Neural cell (in vitro differentiated cells): Measurements from ENCODE around the gene ANKRD55. TPM values are rescaled to one million over a fixed set of nuclear protein-coding genes. Genes with fewer than 3 reads are reported as not detected.

Experiments used
- H2AFZ ChIP-seq: fragments of 200-600, 300-800 bp; sonication (generic), shearing (Covaris generic); 2 replicates; pipeline ENCODE4 v1.6.0; 2014; ENCODE audit warnings: low read depth, mild to moderate bottlenecking, antibody characterized with exemption, low read length, moderate library complexity
- H3F3A ChIP-seq: fragments of 200-600 bp; shearing (Covaris generic); 2 replicates; pipeline ENCODE4 v1.6.1; 2016; ENCODE audit warnings: mild to moderate bottlenecking, moderate library complexity, mixed read lengths, antibody characterized with exemption, low read length; ENCODE audit not compliant: insufficient read depth, poor library complexity, severe bottlenecking
- H3K27ac ChIP-seq: fragments of 200-600, 300-800 bp; sonication (generic), shearing (Covaris generic); 2 replicates; pipeline ENCODE4 v1.5.1; 2014; ENCODE audit warnings: mild to moderate bottlenecking, low read length, moderate library complexity
- H3K27me3 ChIP-seq: fragments of 300-800, 200-600 bp; sonication (generic), shearing (Covaris generic); 2 replicates; pipeline ENCODE4 v1.6.0; 2014; ENCODE audit warnings: mild to moderate bottlenecking, low read depth, low read length, moderate library complexity; ENCODE audit not compliant: insufficient read depth
- H3K36me3 ChIP-seq: fragments of 300-800, 200-600 bp; sonication (generic), shearing (Covaris generic); 2 replicates; pipeline ENCODE4 v1.5.1; 2014; ENCODE audit warnings: mild to moderate bottlenecking, antibody characterized with exemption, low read length, moderate library complexity; ENCODE audit not compliant: insufficient read depth
- H3K4me2 ChIP-seq: fragments of 300-800, 200-600 bp; sonication (generic), shearing (Covaris generic); 2 replicates; pipeline ENCODE4 v1.6.0; 2014; ENCODE audit warnings: mild to moderate bottlenecking, low read length
- H3K4me3 ChIP-seq: fragments of 300-800, 200-600 bp; sonication (generic), shearing (Covaris generic); 2 replicates; pipeline ENCODE4 v1.5.1; 2014; ENCODE audit warnings: mild to moderate bottlenecking, low read length, moderate library complexity
- H3K79me2 ChIP-seq: fragments of 200-600 bp; shearing (Covaris generic); replicated peaks from 2 replicates; pipeline ENCODE4 v1.6.0; 2014; ENCODE audit warnings: mild to moderate bottlenecking, low read length, moderate library complexity; ENCODE audit not compliant: insufficient read depth
- H3K9ac ChIP-seq: fragments of 300-800, 200-600 bp; sonication (generic), shearing (Covaris generic); 2 replicates; pipeline ENCODE4 v1.6.1; 2016; ENCODE audit warnings: mild to moderate bottlenecking, low read length, mixed read lengths
- H3K9me2 ChIP-seq: fragments of 200-600 bp; shearing (Covaris generic); 2 replicates; pipeline ENCODE4 v1.6.1; 2016; ENCODE audit warnings: mild to moderate bottlenecking, low read length, mixed read lengths; ENCODE audit not compliant: insufficient read depth
- H3K9me3 ChIP-seq: fragments of 200-600, 300-800 bp; sonication (generic), shearing (Covaris generic); 2 replicates; pipeline ENCODE4 v1.6.1; 2016; ENCODE audit warnings: mild to moderate bottlenecking, mixed run types, low read length, moderate library complexity, mixed read lengths
- H4K20me1 ChIP-seq: fragments of 200-600 bp; shearing (Covaris generic); 2 replicates; pipeline ENCODE4 v1.6.1; 2016; ENCODE audit warnings: mild to moderate bottlenecking, mixed run types; ENCODE audit not compliant: insufficient read depth
- CTCF ChIP-seq: fragments of 450-650 bp; IDR thresholded peaks from 2 replicates; pipeline ENCODE4 v1.5.1; 2014; ENCODE audit warnings: antibody characterized with exemption, mild to moderate bottlenecking, moderate library complexity; ENCODE audit not compliant: poor library complexity, severe bottlenecking
- EP300 ChIP-seq: fragments of 450-650 bp; conservative IDR thresholded peaks from 2 replicates; pipeline ENCODE4 v1.6.1; 2014; ENCODE audit warnings: antibody characterized with exemption, mild to moderate bottlenecking, moderate library complexity; ENCODE audit not compliant: poor library complexity, severe bottlenecking
- EZH2 ChIP-seq: fragments of 200-600, 300-800 bp; shearing (Covaris generic), sonication (generic); IDR thresholded peaks from 2 replicates; pipeline ENCODE4 v1.6.1; 2014; ENCODE audit warnings: antibody characterized with exemption, low read length, borderline replicate concordance, mild to moderate bottlenecking; ENCODE audit not compliant: insufficient read depth, poor library complexity, severe bottlenecking
- MXI1 ChIP-seq: fragments of 450-650 bp; conservative IDR thresholded peaks from 2 replicates; pipeline ENCODE4 v1.6.1; 2014; ENCODE audit warnings: antibody characterized with exemption, mild to moderate bottlenecking; ENCODE audit not compliant: poor library complexity, severe bottlenecking
- POLR2AphosphoS5 ChIP-seq: IDR thresholded peaks from 2 replicates; pipeline ENCODE4 v1.6.1; 2012
- RAD21 ChIP-seq: fragments of 450-650 bp; conservative IDR thresholded peaks from 2 replicates; pipeline ENCODE4 v1.6.1; 2014; ENCODE audit warnings: antibody characterized with exemption, mild to moderate bottlenecking, moderate library complexity
- REST ChIP-seq: IDR thresholded peaks from 2 replicates; pipeline ENCODE4 v1.6.1; 2012; ENCODE audit warnings: borderline replicate concordance
- SMC3 ChIP-seq: fragments of 450-650 bp; conservative IDR thresholded peaks from 2 replicates; pipeline ENCODE4 v1.6.1; 2014; ENCODE audit warnings: antibody characterized with exemption, mild to moderate bottlenecking, moderate library complexity; ENCODE audit not compliant: poor library complexity
- TAF1 ChIP-seq: IDR thresholded peaks from 2 replicates; pipeline ENCODE4 v1.6.1; 2012; ENCODE audit warnings: low read depth
- polyA plus RNA-seq: library from polyadenylated mRNA; depleted of rRNA; stranded (reverse); fragments of >200 nt; gene quantifications from 2 replicates; pipeline ENCODE4 v1.2.3, GENCODE V29; 2014

ANKRD55 gene
- polyA plus RNA-seq, 1 donor from 2014 or later = 49.8 TPM

GRCh38 chr5:56169281-56169680 is 63.8 kb downstream of the ANKRD55 start:
- H3K79me2 ChIP-seq = no peaks in the 10 kb centered on the region
- no peaks in the 10 kb centered on the region for H3K9me2 ChIP-seq
- no peaks in the 10 kb centered on the region for H3K27me3 ChIP-seq
- H2AFZ ChIP-seq = no peak overlapping the region
- H3K9ac ChIP-seq = no peak overlapping the region
- H3K27ac ChIP-seq = no peak overlapping the region
- no peaks in the 10 kb centered on the region for H3K9me3 ChIP-seq
- H3K4me3 ChIP-seq = no peak overlapping the region
- no peaks in the 10 kb centered on the region for H3K36me3 ChIP-seq
- no peaks in the 10 kb centered on the region for H4K20me1 ChIP-seq
- TF ChIP-seq MXI1 = no peak
- no peak for TF ChIP-seq REST
- TF ChIP-seq EP300 = no peak
- TF ChIP-seq SMC3 = no peak
- TF ChIP-seq CTCF = no peak
- no peak for TF ChIP-seq EZH2
- TF ChIP-seq POLR2AphosphoS5 = no peak
- TF ChIP-seq TAF1 = no peak
- no peak for TF ChIP-seq RAD21
- H3K4me2 ChIP-seq = no peak overlapping the region
- H3F3A ChIP-seq = no peaks in the 10 kb centered on the region

GRCh38 chr5:56168066-56168478 is 65.1 kb downstream of the ANKRD55 start:
- Histone ChIP-seq H3K9me2 (no peaks in the 10 kb centered on the region), H3K9ac (no peak overlapping the region), H3F3A (no peaks in the 10 kb centered on the region), H3K9me3 (no peaks in the 10 kb centered on the region), H3K27ac (no peak overlapping the region), H3K27me3 (no peaks in the 10 kb centered on the region), H3K4me3 (no peak overlapping the region), H3K36me3 (no peaks in the 10 kb centered on the region), H2AFZ (no peak overlapping the region), H3K4me2 (no peak overlapping the region), H3K79me2 (no peaks in the 10 kb centered on the region), H4K20me1 (no peaks in the 10 kb centered on the region)
- no peak for TF ChIP-seq RAD21

- H3K79me2 ChIP-seq = no peaks in the 10 kb centered on the region
- H3K9ac ChIP-seq = no peak overlapping the region
- no peak for TF ChIP-seq CTCF
- TF ChIP-seq EP300 = no peak
- TF ChIP-seq POLR2AphosphoS5 = no peak
- TF ChIP-seq EZH2 = no peak
- TF ChIP-seq TAF1 = no peak
- no peak overlapping the region for H2AFZ ChIP-seq
- H3K27ac ChIP-seq = no peak overlapping the region
- H3F3A ChIP-seq = no peaks in the 10 kb centered on the region
- no peaks in the 10 kb centered on the region for H4K20me1 ChIP-seq
- H3K4me2 ChIP-seq = no peak overlapping the region
- no peak overlapping the region for H3K4me3 ChIP-seq
- no peaks in the 10 kb centered on the region for H3K9me3 ChIP-seq
- H3K36me3 ChIP-seq = no peaks in the 10 kb centered on the region
- no peaks in the 10 kb centered on the region for H3K9me2 ChIP-seq
- no peaks in the 10 kb centered on the region for H3K27me3 ChIP-seq
Observed at GRCh38 chr5:56167519-56167918, 65.6 kb downstream of the ANKRD55 start.
